BE2C (cell line): ENCODE measurements around the gene CCT7.
A peak's percentile ranks its signal among the peaks of the same experiment; 100 is the strongest.

Source experiments
- DNase-seq: peaks from one replicate; pipeline ENCODE4 v3.0.0-alpha.2; 2020
- H3K27me3 ChIP-seq: fragments of 250-450 bp; sonication (Bioruptor Pico); 2 replicates; pipeline ENCODE4 v1.5.1; 2020; ENCODE audit warnings: mild to moderate bottlenecking
- H3K36me3 ChIP-seq: fragments of 250-450 bp; sonication (Bioruptor Pico); 2 replicates; pipeline ENCODE4 v1.5.1; 2020; ENCODE audit warnings: mild to moderate bottlenecking
- H3K4me1 ChIP-seq: fragments of 250-450 bp; sonication (Bioruptor Pico); 2 replicates; pipeline ENCODE4 v1.5.1; 2020
- H3K4me3 ChIP-seq: 2 replicates; pipeline ENCODE4 v1.5.1; 2011; ENCODE audit warnings: low read depth, low read length
- H3K9me3 ChIP-seq: fragments of 250-450 bp; sonication (Bioruptor Pico); 2 replicates; pipeline ENCODE4 v1.5.1; 2020
- TF ChIP-seq, protein P1 (sequence below): IDR thresholded peaks from 2 replicates; pipeline ENCODE4 v1.5.1; 2012; ENCODE audit warnings: mild to moderate bottlenecking, low read depth, low read length

The CCT7 gene

DNA sequence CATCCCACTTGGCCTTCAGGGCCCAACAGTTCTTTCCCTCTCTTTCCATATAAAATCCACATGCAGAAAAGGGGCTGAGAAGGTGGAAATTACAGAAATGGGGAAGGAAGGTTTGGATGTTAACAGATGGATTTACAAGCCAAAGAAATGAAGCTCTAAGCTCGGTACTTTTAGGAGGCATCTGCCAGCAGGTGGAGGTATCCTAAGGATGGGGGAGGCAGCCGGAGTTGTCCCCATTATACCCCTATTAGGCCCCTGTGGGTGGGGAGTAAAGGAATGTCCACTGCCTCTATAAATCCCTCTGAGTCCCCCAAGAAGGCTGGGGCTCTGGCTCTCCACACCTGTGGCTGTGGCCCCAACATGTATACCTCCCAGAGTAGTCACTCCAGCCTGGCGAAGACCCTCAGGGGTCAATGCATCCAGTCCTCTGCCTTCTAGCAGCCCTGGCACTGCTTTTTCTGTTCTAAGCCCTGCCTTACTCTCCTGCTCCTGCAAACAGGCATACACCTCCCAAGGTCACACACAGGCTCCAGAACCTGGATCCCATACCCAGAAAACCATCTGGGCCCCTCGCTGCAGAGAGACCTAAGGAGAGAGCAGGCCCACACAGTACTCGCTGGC is 48.9 kb downstream of the CCT7 start:
- peak overlapping the region; percentile 56 for H3K4me3 ChIP-seq
- no peaks in the 10 kb centered on the region for H3K9me3 ChIP-seq
- no peaks in the 10 kb centered on the region for H3K27me3 ChIP-seq
- TF ChIP-seq, protein P1, sequence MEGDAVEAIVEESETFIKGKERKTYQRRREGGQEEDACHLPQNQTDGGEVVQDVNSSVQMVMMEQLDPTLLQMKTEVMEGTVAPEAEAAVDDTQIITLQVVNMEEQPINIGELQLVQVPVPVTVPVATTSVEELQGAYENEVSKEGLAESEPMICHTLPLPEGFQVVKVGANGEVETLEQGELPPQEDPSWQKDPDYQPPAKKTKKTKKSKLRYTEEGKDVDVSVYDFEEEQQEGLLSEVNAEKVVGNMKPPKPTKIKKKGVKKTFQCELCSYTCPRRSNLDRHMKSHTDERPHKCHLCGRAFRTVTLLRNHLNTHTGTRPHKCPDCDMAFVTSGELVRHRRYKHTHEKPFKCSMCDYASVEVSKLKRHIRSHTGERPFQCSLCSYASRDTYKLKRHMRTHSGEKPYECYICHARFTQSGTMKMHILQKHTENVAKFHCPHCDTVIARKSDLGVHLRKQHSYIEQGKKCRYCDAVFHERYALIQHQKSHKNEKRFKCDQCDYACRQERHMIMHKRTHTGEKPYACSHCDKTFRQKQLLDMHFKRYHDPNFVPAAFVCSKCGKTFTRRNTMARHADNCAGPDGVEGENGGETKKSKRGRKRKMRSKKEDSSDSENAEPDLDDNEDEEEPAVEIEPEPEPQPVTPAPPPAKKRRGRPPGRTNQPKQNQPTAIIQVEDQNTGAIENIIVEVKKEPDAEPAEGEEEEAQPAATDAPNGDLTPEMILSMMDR, result no peak
- no peak for DNase-seq
- H3K4me1 ChIP-seq, result no peaks in the 10 kb centered on the region
- no peaks in the 10 kb centered on the region for H3K36me3 ChIP-seq

DNA sequence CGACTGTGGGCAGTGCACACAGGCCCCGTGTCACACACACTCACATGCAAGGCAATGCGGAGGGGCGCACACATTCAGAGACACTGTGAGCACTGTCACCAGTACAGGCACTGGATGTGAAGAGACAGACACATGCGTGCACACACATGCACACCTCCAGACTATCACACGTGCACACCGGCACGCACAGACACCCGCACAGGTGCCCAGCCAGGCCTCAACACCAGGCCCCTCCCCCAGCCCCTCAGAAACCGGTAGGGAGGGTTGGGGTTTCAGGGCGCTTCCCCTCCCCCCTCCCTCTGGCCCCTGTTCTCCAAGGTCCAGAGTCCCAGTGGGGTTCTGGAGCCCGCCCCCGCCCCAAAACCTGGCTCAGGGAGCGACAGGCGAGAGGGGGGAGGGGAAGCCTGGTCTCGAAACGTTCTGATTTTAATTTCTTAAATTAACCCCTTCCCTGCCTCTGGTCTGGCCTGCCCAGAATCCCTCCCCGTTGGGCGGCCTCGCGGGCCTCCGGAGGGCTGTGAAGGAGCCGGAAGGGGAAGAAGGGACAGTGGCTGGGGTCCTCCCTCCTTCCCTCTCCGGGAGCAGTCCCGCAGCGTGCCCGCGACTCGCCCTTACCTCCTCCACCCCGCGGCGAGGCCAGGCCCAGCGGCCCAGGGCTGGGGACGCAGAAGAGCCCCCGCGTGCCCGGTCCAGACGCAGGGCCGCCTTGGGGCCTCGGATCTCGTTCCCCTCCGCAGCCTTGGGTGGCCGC is 49.6 kb downstream of the CCT7 start:
- H3K27me3 ChIP-seq, result no peaks in the 10 kb centered on the region

GRCh38 chr2:73284296-73285158 is 50.4 kb downstream of the CCT7 start, which contains the start of gene FBXO41:
FBXO41 (minus strand) TSS chr2:73284478; CDS start chr2:73269630, 14,848 bp downstream.
- no peaks in the 10 kb centered on the region for H3K4me1 ChIP-seq
- H3K36me3 ChIP-seq, result no peaks in the 10 kb centered on the region
- no peaks in the 10 kb centered on the region for H3K9me3 ChIP-seq
- TF ChIP-seq, protein P1, result no peak
- H3K27me3 ChIP-seq, result no peaks in the 10 kb centered on the region
- peak; percentile 67 for DNase-seq
- H3K4me3 ChIP-seq, result peak within 1 kb of the TSS; percentile 56

More for the DNA sequence above, 49.6 kb downstream of the CCT7 start:
- DNase-seq, result no peak
- TF ChIP-seq, protein P1, result no peak
- H3K9me3 ChIP-seq, result no peaks in the 10 kb centered on the region
- H3K36me3 ChIP-seq, result no peaks in the 10 kb centered on the region
- peak overlapping the region; percentile 56 for H3K4me3 ChIP-seq
- H3K4me1 ChIP-seq, result no peaks in the 10 kb centered on the region

GRCh38 chr2:73285159-73285739 is 51.1 kb downstream of the CCT7 start:
- Histone ChIP-seq H3K4me1 (no peaks in the 10 kb centered on the region), H3K27me3 (peaks cover under 1% of the 10 kb centered on the region; the same call in 1 of the 2 replicates), H3K9me3 (no peaks in the 10 kb centered on the region), H3K4me3 (peak overlapping the region; percentile 56), H3K36me3 (no peaks in the 10 kb centered on the region)
- no peak for DNase-seq
- TF ChIP-seq, protein P1, result no peak

- TF ChIP-seq, protein P1, result no peak
Observed at GRCh38 chr2:73286134-73286655, 52.1 kb downstream of the CCT7 start.

More at GRCh38 chr2:73286134-73286655, 52.1 kb downstream of the CCT7 start:
- DNase-seq, result no peak
- no peaks in the 10 kb centered on the region for H3K36me3 ChIP-seq
- H3K27me3 ChIP-seq, result peaks cover 10% of the 10 kb centered on the region
- H3K4me3 ChIP-seq, result no peak overlapping the region
- H3K9me3 ChIP-seq, result no peaks in the 10 kb centered on the region
- no peaks in the 10 kb centered on the region for H3K4me1 ChIP-seq
